HG03175 (cell line): ENCODE measurements around the gene IBA57.

ENCODE experiments used
- ATAC-seq: cut with Tn5 transposase; IDR thresholded peaks from one replicate; pipeline ENCODE4 v1.9.1; 2021; ENCODE audit warnings: mild to moderate bottlenecking, moderate library complexity; ENCODE audit not compliant: unreplicated experiment

Gene IBA57

GRCh38 chr1:228144193-228144992, 21.2 kb upstream of the IBA57 start:
- no peak for ATAC-seq

- ATAC-seq: no peak
These were observed 20.6 kb upstream of the IBA57 start for GRCh38 chr1:228144993-228145343.

- ATAC-seq: no peak
These were observed 19.9 kb upstream of the IBA57 start for GRCh38 chr1:228145463-228146416.

GRCh38 chr1:228146417-228147150, 19.0 kb upstream of the IBA57 start:
- ATAC-seq: no peak

GRCh38 chr1:228147151-228147693, 18.4 kb upstream of the IBA57 start:
- no peak for ATAC-seq

- no peak for ATAC-seq
These were observed 17.8 kb upstream of the IBA57 start for GRCh38 chr1:228147768-228148167.

- ATAC-seq: no peak
These were observed 17.3 kb upstream of the IBA57 start for GRCh38 chr1:228148196-228148861.

GRCh38 chr1:228148935-228149405, 16.6 kb upstream of the IBA57 start:
- no peak for ATAC-seq

GRCh38 chr1:228149406-228150119, 16.0 kb upstream of the IBA57 start, which contains the start of gene GJC2:
TSS of gene GJC2 (plus strand) at chr1:228149930. CDS start at chr1:228157759, 7,829 bp downstream.
- ATAC-seq: no peak

- no peak for ATAC-seq
These were observed 15.5 kb upstream of the IBA57 start for GRCh38 chr1:228150120-228150460.

- ATAC-seq: no peak
These were observed 15.0 kb upstream of the IBA57 start for GRCh38 chr1:228150461-228151179.

- ATAC-seq: no peak
These were observed 14.3 kb upstream of the IBA57 start for GRCh38 chr1:228151180-228151925.

- ATAC-seq: no peak
These were observed 13.3 kb upstream of the IBA57 start for GRCh38 chr1:228152097-228152917.

- no peak for ATAC-seq
These were observed 12.7 kb upstream of the IBA57 start for GRCh38 chr1:228152918-228153258.

- ATAC-seq: no peak
These were observed 11.5 kb upstream of the IBA57 start for GRCh38 chr1:228154021-228154669.

- no peak for ATAC-seq
These were observed 10.7 kb upstream of the IBA57 start for GRCh38 chr1:228154670-228155571.
